GM12892 (cell line): ENCODE data around the gene CDH18.

Experiments
- POLR2A ChIP-seq: IDR thresholded peaks from 2 replicates; pipeline ENCODE4 v1.6.1; 2011; ENCODE audit warnings: low read depth, low read length, control low read depth
- TAF1 ChIP-seq: IDR thresholded peaks from 2 replicates; pipeline ENCODE4 v1.6.1; 2011; ENCODE audit warnings: low read depth, mild to moderate bottlenecking, control low read depth, low read length, borderline replicate concordance

DNA sequence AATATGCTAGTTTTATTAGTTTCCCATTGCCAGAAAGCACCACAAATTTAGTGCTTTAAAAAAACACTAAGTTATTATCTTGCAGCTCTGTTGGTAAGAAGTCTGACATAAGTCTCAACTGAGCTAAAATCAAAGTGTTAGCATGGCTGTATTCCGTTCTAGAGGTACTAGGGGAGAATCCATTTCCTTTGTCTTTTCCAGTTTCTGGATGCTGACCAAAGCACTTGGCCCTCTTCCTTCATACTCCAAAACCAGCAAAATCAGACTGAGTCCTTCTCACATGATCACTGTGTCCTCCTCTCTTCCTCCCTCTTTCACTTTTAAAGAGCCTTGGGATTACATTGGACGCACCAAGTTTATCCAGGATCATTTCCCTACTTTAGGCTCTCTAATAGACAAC lies 9.5 kb downstream of the CDH18 start:
- TF ChIP-seq POLR2A, result no peak
- no peak for TF ChIP-seq TAF1
